Nephron progenitor cell (in vitro differentiated cells): ENCODE results near the gene ANKFN1.

Source experiments
- DNase-seq: peaks from one replicate; pipeline ENCODE4 v3.0.0; 2021
- H3K27ac Mint-ChIP-seq: 2 replicates; pipeline ENCODE4 v1.8.0; 2021; ENCODE audit warnings: mild to moderate bottlenecking, moderate library complexity, mixed read lengths
- H3K27me3 Mint-ChIP-seq: 2 replicates; pipeline ENCODE4 v1.8.0; 2021; ENCODE audit warnings: mild to moderate bottlenecking, low read depth, mixed read lengths; ENCODE audit not compliant: poor library complexity
- H3K36me3 Mint-ChIP-seq: 2 replicates; pipeline ENCODE4 v1.8.0; 2021; ENCODE audit warnings: low read depth, mixed read lengths
- H3K4me1 Mint-ChIP-seq: 2 replicates; pipeline ENCODE4 v1.8.0; 2021; ENCODE audit warnings: mixed read lengths
- H3K4me3 Mint-ChIP-seq: 2 replicates; pipeline ENCODE4 v1.8.0; 2021; ENCODE audit warnings: mild to moderate bottlenecking, moderate library complexity, mixed read lengths
- H3K9me3 Mint-ChIP-seq: 2 replicates; pipeline ENCODE4 v1.8.0; 2021; ENCODE audit warnings: mild to moderate bottlenecking, moderate library complexity, mixed read lengths
- TF ChIP-seq, protein P1 (sequence below): fragments of 200-600 bp; sonication (generic); IDR thresholded peaks from 2 replicates; pipeline ENCODE4 v1.5.0; 2021; ENCODE audit warnings: antibody characterized with exemption

The ANKFN1 gene

DNA sequence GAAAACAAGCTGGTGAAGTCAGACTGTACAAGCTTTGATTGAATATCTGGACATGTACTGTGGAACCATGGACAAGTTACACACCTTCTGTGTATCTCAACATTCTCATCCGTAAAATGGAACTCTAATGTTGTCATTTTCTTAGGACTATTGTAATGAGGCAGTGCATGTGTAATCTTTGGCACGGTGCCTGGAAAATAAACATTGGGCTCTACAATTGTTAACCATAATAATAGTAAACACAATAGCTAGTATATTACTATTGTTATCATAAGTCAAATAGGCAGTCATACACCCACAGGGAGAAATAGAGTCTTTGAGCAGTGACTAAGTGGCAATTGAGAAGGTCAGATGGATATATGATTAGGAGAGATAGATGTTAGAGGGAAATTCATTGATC lies 39.8 kb upstream of the ANKFN1 start:
- H3K27me3 Mint-ChIP-seq, result no peaks in the 10 kb centered on the region
- no peaks in the 10 kb centered on the region for H3K9me3 Mint-ChIP-seq
- H3K4me1 Mint-ChIP-seq, result peaks cover 1% of the 10 kb centered on the region
- TF ChIP-seq, protein P1, sequence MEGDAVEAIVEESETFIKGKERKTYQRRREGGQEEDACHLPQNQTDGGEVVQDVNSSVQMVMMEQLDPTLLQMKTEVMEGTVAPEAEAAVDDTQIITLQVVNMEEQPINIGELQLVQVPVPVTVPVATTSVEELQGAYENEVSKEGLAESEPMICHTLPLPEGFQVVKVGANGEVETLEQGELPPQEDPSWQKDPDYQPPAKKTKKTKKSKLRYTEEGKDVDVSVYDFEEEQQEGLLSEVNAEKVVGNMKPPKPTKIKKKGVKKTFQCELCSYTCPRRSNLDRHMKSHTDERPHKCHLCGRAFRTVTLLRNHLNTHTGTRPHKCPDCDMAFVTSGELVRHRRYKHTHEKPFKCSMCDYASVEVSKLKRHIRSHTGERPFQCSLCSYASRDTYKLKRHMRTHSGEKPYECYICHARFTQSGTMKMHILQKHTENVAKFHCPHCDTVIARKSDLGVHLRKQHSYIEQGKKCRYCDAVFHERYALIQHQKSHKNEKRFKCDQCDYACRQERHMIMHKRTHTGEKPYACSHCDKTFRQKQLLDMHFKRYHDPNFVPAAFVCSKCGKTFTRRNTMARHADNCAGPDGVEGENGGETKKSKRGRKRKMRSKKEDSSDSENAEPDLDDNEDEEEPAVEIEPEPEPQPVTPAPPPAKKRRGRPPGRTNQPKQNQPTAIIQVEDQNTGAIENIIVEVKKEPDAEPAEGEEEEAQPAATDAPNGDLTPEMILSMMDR, result no peak
- DNase-seq, result no peak
- H3K27ac Mint-ChIP-seq, result no peak overlapping the region
- no peak overlapping the region for H3K4me3 Mint-ChIP-seq
- H3K36me3 Mint-ChIP-seq, result no peaks in the 10 kb centered on the region

- no peaks in the 10 kb centered on the region for H3K9me3 Mint-ChIP-seq
- no peaks in the 10 kb centered on the region for H3K27me3 Mint-ChIP-seq
- no peak overlapping the region for H3K27ac Mint-ChIP-seq
- TF ChIP-seq, protein P1, result no peak
- H3K4me1 Mint-ChIP-seq, result no peaks in the 10 kb centered on the region
- H3K4me3 Mint-ChIP-seq, result no peak overlapping the region
- no peaks in the 10 kb centered on the region for H3K36me3 Mint-ChIP-seq
- no peak for DNase-seq
Observed at GRCh38 chr17:56114469-56114868, 38.8 kb upstream of the ANKFN1 start.

- H3K27ac Mint-ChIP-seq, result no peak overlapping the region
- no peaks in the 10 kb centered on the region for H3K9me3 Mint-ChIP-seq
- no peak overlapping the region for H3K4me3 Mint-ChIP-seq
- TF ChIP-seq, protein P1, result no peak
- no peaks in the 10 kb centered on the region for H3K27me3 Mint-ChIP-seq
- H3K4me1 Mint-ChIP-seq, result peaks cover 9% of the 10 kb centered on the region
- DNase-seq, result no peak
- no peaks in the 10 kb centered on the region for H3K36me3 Mint-ChIP-seq
Observed at GRCh38 chr17:56119191-56119590, 34.1 kb upstream of the ANKFN1 start.

- no peak overlapping the region for H3K4me3 Mint-ChIP-seq
- no peaks in the 10 kb centered on the region for H3K36me3 Mint-ChIP-seq
- peaks cover 12% of the 10 kb centered on the region for H3K4me1 Mint-ChIP-seq
- TF ChIP-seq, protein P1, result no peak
- H3K27me3 Mint-ChIP-seq, result no peaks in the 10 kb centered on the region
- H3K9me3 Mint-ChIP-seq, result no peaks in the 10 kb centered on the region
- DNase-seq, result no peak
- H3K27ac Mint-ChIP-seq, result no peak overlapping the region
Observed at GRCh38 chr17:56119936-56120335, 33.3 kb upstream of the ANKFN1 start.

- no peaks in the 10 kb centered on the region for H3K27me3 Mint-ChIP-seq
- no peak overlapping the region for H3K27ac Mint-ChIP-seq
- no peak overlapping the region for H3K4me3 Mint-ChIP-seq
- H3K36me3 Mint-ChIP-seq, result no peaks in the 10 kb centered on the region
- TF ChIP-seq, protein P1, result peak; percentile 10
- DNase-seq, result no peak
- peaks cover 15% of the 10 kb centered on the region for H3K4me1 Mint-ChIP-seq
- H3K9me3 Mint-ChIP-seq, result no peaks in the 10 kb centered on the region
Observed at GRCh38 chr17:56121191-56122051, 31.9 kb upstream of the ANKFN1 start.
